Suppressor macrophage treated with lipopolysaccharide for 1 hour (primary cell): ENCODE results near the gene RAPGEF5.

Source experiments
- DNase-seq, 3 donors: peaks; one replicate each; pipeline ENCODE4 v3.0.0-alpha.2; 2020 to 2022

Gene RAPGEF5

DNA sequence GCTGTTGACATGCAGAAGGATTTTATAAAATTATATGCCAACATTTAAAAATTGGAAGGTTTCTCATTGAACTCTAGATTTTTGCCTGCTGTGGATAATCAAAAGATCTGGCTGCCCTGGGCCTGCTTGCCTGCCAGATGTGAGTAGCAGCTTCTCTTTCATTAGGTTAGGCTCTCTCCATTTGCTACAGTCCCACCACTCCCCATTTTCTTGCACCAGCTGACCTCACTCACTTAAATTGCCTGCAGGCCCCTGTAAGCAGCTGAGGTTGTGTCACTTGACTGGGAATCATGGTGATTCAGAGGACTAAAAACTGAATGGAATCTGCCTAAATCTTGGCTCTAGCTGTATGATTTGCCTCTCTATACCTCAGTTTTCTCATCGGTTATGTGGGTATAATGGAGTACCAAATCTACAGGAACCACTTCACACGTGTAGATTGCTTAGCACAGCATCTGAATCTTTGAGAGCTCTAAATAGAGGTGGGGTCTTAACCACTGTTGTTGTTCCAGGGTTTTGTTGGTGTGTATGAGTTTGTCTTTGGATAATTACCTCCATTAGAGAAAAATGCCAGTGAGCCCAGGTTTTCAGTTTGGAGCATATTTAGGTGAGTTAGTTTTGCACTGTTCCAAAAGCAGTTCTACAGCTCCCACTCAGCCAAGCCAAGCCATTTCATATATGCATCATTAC is 18.6 kb upstream of the RAPGEF5 start:
- no peak for DNase-seq

DNA sequence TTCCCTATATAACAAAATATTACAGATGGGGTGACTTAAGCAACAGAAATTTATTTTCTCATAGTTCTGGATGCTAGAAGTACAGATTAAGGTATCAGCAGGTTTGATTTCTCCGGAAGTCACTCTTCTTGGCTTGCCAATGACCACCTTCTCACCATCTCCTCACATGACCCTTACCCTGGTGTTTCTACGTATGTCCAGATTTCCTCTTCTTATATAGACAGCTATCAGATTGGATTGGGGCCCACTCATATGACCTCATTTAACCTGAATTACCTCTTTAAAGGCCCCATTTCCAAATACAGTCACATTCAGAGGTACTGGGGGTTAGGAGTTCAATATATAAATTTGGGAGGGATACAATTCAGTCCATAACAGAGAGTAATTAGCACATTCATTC is 17.0 kb upstream of the RAPGEF5 start:
- no peak for DNase-seq

DNA sequence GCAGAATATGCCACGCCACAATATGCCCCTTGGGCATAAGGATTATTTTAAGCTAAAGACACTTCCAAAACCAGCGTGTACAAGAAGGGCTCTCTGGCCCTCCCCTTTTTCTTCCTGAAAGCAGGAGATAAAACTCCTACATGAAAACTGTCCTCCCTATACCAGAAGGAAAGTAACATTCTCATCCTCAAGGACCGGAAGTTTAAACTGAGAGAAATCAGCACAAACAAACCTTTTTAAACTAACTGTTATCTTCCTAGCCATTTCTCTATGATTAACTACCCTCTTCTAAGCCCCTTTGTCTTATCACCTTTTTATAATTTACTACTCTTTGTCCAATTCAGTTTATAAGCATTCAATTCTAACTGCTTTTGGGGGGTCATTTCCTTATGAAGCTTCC is 16.4 kb upstream of the RAPGEF5 start:
- no peak for DNase-seq

DNA sequence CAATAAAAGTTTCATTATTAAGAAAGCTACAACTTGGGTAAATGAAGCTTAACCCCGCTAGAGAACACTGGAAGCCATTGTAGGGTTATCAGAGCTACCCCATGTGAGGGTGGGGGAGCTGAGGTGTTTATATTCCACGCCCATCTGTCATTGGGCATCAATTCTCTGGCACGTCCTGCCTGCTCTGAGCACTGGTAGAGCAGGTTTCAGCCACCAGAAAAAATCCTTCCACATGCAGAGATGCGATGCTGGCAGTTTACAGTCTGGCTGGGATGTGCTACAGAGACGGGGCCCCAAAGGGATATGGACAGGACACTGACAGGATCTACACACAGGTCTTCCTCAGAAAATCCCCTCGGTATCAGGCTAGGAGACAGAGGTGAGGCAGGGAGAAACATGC is 15.9 kb upstream of the RAPGEF5 start:
- no peak for DNase-seq

DNA sequence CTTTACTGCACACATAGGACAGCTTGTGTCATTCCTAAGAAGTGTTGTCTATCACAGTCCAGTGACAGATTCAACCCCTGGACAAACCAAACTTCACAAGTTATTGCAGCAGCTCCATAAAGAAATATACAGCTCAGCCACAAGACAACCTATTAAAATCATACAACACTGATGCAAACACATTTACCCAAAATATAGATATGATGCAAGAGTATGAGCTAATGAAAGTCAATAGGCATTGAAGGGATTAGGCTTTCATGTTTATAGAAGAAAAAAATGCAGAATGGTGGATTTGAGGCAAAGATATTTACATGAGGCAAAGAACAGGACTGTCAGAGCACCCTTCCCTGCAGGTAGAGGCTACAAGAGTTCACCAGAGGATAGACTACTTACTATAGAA is 14.9 kb upstream of the RAPGEF5 start:
- DNase-seq: no peak

DNA sequence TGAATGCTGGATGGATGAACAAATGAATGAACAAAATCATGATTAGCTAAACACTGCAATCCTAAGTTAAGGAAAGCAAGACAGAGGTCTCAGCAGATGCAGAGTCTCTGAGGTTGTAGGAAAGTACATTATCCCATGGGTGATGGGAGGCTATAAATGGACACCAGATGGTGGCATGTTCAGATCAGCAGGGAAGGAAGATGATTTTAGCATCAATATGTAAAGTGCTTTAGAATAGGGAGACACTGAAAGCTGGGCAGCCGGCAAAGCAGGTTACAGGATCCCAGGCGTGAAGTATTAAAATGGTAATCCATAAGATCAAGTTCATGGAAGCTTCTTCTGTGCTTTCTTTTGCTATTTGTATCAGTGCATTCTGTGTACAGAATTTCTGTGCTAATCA is 7.9 kb upstream of the RAPGEF5 start:
- no peak for DNase-seq

DNA sequence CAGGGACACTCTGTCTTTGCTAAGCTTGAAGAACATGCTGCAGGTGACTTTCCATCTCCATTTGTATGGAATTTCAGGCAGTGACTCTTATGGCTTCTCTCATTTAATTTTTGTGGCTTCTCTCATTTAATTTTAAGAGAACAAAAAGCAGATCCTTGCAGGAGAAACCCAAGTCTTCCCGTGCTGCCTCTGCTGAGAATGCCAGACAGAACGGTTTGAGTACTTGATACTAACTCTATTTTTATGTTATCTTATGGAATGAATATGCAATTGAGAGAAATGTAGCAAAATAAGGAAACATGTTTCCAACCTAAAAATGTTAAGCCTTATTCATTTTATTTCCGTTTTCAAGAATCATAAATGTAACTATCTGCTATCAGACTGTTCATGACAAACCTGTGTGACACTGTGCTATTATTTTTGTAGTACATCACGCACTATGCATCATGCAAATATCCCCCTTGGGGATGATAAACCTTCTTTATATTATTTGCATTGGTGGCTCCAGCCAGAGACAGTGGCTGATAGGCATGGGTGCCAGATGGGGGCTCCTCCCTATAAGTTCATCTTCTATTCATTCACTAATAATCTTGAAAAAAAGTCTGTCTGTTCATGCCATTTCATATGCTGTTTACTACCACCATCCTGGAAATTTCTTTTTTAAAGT is 6.9 kb upstream of the RAPGEF5 start:
- no peak for DNase-seq

DNA sequence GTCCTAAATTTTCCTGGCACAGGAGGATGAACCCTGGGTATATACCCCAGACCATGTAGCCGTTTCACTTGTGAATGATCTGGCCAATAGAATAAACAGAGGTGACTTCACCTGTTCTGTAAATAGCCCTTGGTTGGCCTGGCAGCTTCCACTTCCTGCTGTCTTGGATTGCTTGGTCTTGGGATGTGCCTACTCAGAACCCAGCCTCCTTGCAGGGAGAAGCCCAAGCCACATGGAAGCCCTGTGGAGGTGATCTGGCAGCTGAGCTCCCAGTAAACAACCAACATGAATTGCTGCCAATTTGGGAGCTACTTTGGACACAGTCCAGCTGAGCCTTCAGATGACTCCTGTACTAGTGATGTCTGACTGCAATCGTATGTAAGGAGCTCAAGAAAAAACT is 4.8 kb upstream of the RAPGEF5 start:
- DNase-seq: no peak

DNA sequence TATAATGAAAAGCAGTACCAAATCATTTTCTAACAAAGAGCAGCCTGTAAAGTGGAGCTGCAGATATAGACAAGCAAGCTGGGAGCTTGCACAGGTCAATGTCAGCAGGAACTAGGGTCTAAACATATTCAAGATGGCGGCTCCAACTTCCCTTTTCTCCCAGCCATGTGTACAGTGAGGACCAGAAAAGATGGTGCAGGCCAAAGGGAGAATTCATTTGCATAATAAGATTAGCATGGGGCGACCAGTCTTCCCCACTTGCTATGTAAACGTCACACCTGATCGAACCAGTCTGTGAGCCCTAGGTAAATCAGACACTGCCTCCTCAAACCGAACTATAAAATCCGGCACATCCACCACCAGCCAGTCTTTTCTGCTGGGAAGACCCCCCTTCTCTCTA is 4.4 kb upstream of the RAPGEF5 start:
- no peak for DNase-seq

DNA sequence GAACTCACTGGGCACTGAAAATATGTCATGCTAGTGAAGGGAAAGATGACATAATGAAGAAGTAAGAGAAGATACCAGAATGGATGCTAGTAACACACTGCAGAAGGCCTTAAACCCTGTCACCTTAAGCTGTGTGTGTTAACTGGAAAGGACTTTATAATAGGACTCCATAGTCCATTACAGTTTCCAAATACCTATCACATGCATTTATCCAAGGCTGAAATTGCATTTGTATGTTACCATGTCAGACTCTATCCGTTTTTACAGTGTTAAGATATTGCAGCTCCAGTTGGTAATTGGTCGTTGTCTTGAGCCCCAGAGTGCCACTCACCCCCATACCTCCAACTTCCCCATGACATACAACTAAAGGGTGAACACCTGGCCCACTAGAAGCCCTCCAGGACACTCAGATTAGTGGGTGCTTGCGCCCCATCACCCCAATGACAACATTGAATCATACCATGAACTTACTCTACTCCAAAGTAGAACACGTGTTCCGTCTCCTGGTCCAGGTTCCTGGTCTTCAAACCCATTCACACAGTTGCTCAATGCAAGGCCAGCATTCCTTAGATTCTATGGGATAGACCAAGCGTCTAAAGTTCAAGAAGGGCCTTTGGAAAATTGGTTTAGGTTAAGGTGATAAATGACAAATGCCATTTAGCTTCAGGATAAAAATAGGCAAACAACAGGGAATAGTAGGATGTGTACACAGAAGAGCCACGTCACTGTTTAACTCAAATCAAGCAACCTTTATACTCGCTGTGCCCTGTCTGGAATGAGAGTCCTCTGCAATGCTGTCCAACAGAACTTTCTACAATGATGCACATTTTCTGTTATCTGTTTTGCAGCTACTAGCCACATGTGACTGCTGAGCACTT is 2.1 kb upstream of the RAPGEF5 start:
- DNase-seq: no peak

DNA sequence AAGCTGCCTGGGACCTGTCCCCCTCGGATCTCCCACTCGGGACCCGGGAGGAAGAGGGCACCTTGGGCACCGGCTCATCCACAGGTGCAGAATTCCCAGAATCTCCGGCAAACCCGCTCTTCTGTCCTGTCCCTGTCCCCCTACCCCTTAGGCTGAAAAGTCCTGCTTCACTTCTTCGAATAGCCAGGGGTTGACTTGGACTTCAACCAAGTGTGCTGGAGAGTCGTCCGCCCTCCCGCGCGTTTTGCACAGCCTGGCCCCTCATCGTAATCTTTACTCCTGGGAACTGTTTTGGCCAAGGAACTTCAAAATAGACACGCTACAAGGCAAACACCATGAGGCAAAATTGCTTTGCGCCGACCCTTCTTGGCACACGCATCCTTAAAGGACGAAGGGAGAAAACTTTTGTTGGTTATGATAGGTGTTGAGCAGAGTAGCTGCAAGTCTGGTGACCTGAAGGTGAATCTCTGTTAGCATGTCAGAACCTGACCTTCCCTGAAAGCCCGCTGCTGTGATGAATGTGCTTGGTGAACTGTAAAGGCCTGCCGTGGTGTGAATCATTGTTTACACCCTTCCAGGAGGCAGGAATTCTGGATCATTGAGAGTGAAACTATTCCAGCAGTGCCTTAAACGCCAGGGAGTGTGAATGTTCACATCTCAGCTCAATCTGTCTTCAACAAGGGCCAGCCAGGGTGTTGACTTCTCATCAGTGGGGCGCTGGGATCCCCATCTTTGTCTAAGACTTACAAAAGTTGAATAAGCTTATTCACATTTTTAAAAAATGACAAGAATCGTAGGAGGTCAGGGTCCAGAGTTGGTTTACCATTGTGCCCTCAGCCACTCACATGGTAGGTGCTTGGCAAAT is 589 bp upstream of the RAPGEF5 start:
- DNase-seq: no peak

DNA sequence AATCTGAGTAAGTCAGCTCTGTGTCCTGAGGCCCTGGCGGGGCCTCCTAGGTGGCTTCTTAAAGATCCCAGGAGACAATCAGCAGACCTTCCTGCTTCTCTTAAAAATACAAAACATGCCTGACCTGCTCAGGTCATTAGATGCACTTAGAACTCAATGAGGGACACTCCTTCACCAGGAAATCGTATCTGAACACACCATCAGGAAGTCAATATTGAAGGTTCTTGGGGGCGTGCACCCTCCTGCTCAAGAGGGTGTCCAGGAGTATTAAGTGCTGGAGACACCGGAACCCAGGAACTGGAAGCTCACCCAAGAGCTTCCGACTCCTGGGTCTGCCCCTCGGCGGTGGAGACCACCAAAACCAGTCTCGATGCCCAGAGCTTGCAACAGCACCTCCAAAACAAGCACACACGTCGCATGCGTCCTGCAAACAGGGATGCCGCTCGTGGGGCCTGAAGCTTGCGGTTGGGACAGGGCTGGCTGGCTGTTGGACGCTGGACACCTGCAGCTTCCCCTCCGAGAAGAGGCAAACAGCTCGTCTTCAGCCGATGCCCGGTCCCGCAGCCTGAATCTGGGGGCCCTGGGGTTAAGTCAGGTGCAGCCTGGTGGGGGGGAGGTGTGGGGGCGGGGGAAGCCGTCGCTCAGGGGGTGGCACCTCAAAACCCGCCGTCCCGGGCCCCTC is 803 bp downstream of the RAPGEF5 start:
- DNase-seq: no peak

DNA sequence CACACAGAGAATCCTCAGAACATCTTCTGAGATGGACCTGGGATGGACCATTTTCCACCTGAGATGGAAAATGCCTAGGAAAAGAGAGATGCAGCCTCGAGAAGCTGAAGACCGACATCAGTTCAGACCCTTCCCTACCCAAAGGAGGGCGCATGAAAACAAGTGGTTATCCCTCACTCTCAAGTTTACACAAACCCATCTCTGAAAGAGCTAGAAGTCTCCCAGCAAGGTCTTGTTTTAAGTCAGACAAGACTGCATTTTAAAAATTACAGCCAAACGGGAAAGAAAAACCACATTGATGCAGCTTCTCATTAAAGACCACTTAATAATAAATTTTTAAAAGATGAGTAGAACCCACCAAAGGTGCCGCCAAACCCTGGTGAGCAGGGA is 1.3 kb downstream of the RAPGEF5 start:
- DNase-seq: no peak

DNA sequence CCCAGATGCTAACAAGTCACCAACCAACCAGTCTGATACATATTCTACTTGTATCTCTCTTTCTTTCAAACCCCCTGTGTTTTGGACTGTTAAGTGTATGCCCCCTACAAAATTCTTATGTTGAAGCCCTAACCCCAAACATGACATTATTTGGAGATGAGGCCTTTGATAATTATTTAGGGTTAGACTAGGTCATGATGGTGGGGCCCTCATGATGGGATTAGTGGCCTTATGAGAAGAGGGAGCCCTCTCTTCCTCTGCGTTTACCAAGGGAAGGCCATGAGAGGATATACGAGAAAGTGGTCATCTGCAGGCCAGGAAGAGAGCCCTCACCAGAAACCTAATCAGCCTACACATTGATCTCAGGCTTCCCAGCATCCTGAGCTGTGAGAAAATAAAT is 2.5 kb downstream of the RAPGEF5 start:
- DNase-seq: no peak

DNA sequence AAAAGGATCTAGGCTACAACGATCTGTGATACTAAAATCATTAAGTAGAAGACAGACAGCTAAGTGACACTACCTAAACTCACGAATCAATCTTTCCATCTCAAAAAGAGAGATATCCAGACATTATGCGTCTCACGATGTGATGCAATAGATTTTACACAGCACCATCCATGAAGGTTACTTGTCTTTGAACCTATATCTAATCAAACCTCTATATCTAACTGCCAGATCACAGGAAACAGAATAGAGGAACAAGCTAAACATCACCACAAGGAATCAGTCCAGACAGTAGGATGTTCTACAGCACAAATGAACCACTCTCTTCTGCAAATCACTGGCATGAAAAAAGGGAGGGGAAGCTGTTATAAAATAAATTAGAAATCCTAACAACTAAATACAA is 4.1 kb downstream of the RAPGEF5 start:
- DNase-seq: no peak

DNA sequence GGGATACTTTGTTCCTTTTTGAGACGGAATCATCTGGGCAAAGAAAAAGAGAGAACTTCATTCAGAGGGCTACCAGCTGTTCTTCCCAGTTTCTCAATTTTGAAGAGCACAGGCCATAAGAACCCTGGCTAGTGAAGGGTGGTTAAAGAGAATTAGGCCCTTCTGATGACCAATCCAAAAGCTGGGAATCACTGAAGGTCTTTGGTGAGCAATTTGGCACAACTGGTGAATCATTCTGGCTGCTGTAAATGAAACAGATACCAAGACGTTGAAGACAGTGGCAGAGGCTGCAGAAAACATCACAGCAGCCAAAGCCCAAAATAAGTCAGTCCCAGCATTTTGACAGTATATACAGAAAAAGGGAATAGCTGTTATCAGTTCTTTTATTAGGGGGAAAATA is 5.1 kb downstream of the RAPGEF5 start:
- no peak for DNase-seq

DNA sequence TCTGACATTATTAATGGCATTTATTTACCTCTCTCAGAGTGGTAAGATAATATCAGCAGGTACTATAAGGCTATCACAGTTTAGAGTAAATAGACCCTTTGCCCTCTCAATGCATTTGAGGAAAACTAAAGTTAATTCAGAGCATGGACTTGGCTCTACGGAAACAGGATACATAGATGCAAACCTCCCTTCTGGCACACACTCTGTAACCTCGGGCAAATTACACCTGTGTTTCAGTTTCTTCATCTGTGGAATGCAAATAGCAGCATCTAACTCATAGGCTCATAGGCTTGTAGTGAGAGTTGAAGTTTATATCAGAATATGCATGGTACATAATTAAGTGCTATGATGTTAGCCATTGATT is 5.6 kb downstream of the RAPGEF5 start:
- DNase-seq: no peak

DNA sequence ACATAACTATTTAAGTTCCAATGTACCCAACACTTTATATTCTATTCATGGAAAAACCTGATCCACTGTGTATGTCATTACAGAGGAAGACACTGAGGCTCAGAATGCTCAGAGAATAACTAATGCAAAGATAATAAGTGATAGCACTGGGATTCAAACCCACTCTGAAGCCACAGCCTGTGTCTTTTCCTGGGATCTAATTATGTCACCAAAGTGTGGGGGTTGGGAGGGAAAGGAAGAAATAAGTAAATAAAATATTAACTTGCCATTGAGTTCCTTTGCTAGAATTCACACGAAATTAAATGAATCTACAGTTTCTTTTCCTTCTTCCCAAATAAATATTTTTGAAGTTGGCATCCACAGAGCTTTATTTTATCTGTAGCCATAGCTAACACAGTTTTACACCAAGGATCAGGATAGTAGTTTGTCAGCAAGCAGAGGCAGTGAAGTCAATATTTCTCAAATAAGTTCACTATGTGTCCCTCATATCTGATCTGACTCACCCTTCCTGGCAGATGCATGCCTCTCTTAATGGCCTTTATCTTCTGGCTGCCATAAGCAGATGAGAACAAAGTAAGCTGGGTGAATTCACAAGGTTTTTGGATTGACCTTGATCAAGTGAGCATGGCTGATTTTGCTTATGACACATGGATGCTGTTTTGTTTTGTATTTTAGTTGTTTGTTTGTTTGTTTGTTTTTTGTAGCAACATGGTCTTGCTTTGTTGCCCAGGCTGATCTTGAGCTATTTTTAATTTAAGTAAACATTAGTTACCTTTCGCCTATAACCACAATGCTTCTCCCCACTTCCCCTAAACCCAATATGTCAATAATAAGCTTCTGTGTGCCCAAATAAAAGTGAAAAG is 6.3 kb downstream of the RAPGEF5 start:
- no peak for DNase-seq

DNA sequence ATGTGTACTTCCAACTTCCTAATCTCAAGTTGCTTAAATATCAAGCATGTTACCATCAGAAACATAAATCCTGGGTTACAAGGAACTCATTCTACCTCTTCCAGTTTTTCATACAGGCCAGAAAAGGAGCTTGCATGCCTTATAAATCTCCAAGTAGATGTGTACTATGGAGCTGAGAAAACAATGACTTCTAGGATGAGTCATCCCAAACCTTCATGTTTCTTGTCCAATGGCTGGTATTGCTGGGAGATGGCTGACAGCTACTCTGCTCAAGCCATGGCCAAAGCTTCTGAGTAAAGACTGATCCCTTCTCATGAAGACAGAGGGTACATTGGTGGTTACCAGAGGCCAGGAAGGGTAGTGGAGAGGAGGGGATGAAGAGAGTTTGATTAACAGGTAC is 8.6 kb downstream of the RAPGEF5 start:
- no peak for DNase-seq

DNA sequence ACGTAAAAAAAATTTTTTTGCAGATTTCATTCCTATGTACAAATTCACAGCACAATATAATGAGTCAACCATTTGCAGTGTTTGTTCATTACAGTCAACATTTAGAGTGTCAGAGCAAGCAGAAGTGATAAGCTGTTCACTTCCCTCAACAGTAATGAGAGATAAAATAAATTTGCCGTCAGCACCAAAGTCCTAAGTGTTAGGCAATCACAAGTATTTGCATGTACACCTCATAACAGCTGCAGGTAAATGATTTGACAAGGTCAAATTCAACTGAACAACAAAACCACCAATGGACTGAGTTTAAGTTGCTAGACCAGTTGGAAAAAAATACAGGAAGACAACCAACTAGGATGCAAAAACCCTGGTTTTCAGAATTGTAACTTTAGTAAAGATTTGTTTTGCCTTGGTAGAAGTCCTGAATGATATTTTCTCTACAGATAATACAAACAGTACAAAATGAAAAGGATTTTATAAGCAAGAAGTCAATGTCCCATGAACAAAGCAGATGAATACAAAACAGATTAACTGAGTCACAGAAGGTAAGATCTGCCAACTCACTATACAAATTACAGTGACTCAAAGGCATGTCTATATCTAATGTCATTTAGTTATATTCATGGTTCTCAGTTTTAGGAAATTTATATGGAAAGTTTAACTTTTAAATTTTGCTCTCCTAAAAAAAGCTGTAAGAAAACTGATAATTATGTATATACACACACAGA is 10.4 kb downstream of the RAPGEF5 start:
- DNase-seq: no peak

DNA sequence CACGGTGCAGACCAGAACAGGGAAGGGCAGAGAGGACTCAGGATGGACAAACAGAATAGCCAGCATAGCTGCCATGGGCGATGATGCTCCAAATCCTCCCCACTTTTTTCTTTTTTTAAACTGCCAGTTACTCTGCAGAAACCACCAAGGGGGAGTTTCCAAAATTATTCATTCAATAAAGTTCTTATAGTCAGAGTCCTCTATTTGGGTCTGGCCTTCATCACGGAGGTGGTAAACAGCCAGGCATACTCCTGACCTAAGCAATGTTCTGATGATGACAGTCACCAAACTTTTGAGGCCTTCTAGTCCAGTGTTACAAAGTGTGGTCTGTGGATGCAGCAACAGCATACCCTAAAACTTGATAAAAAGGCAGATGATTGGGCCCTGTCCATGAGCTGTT is 12.3 kb downstream of the RAPGEF5 start:
- no peak for DNase-seq
